Muscle layer of duodenum (tissue), 2 donors: ENCODE data around the gene MED14.
"Not testable (repeated sequence)": the region's sequence is repeated elsewhere in the genome, so short reads cannot be mapped to it uniquely, and the experiment has no call there.

Experiments
- H3K27ac ChIP-seq: one replicate; pipeline ENCODE4 v1.7.0; 2013; ENCODE audit warnings: mild to moderate bottlenecking, low read length
- H3K27me3 ChIP-seq: one replicate; pipeline ENCODE4 v1.7.0; 2013; ENCODE audit warnings: low read depth, mild to moderate bottlenecking, control low read depth, low read length
- H3K36me3 ChIP-seq, 2 donors: one replicate each; pipeline ENCODE4 v1.7.0; 2013; ENCODE audit warnings: low read length in 2 of 2, control low read depth in 1 of 2, mild to moderate bottlenecking in 1 of 2; ENCODE audit not compliant: insufficient read depth in 2 of 2, control insufficient read depth in 1 of 2
- H3K4me1 ChIP-seq, 2 donors: one replicate each; pipeline ENCODE4 v1.7.0; 2013; ENCODE audit warnings: low read length in 2 of 2, mild to moderate bottlenecking in 2 of 2, control low read depth in 1 of 2, moderate library complexity in 1 of 2; ENCODE audit not compliant: insufficient read depth in 2 of 2, control insufficient read depth in 1 of 2
- H3K4me3 ChIP-seq, 2 donors: one replicate each; pipeline ENCODE4 v1.7.0; 2013; ENCODE audit warnings: low read length in 2 of 2, low read depth in 1 of 2, mild to moderate bottlenecking in 1 of 2
- H3K9me3 ChIP-seq, 2 donors: one replicate each; pipeline ENCODE4 v1.7.0; 2013; ENCODE audit warnings: low read length in 2 of 2, control low read depth in 1 of 2, mild to moderate bottlenecking in 1 of 2; ENCODE audit not compliant: control insufficient read depth in 1 of 2
- donor health status: healthy.

The MED14 gene

GRCh38 chrX:40757058-40757457, 21.7 kb upstream of the MED14 start:
- Histone ChIP-seq H3K27me3 (no peaks in the 10 kb centered on the region), H3K4me1 (peaks cover 0 to 12% of the 10 kb centered on the region in 2 donors), H3K9me3 (no peaks in the 10 kb centered on the region), H3K4me3 (no peak overlapping the region), H3K27ac (no peak overlapping the region), H3K36me3 (no peaks in the 10 kb centered on the region)

GRCh38 chrX:40755291-40756249, 20.2 kb upstream of the MED14 start:
- Histone ChIP-seq H3K27ac (no peak overlapping the region), H3K4me1 (peaks cover 0 to 12% of the 10 kb centered on the region in 2 donors), H3K9me3 (no peaks in the 10 kb centered on the region), H3K4me3 (no peak overlapping the region), H3K36me3 (no peaks in the 10 kb centered on the region), H3K27me3 (no peaks in the 10 kb centered on the region)

GRCh38 chrX:40749681-40750494, 14.5 kb upstream of the MED14 start:
- no peak overlapping the region for H3K4me3 ChIP-seq
- H3K36me3 ChIP-seq, result no peaks in the 10 kb centered on the region
- H3K27ac ChIP-seq, result no peak overlapping the region
- no peaks in the 10 kb centered on the region for H3K9me3 ChIP-seq
- H3K27me3 ChIP-seq, result no peaks in the 10 kb centered on the region
- peaks cover 0 to under 1% of the 10 kb centered on the region in 2 donors for H3K4me1 ChIP-seq

DNA sequence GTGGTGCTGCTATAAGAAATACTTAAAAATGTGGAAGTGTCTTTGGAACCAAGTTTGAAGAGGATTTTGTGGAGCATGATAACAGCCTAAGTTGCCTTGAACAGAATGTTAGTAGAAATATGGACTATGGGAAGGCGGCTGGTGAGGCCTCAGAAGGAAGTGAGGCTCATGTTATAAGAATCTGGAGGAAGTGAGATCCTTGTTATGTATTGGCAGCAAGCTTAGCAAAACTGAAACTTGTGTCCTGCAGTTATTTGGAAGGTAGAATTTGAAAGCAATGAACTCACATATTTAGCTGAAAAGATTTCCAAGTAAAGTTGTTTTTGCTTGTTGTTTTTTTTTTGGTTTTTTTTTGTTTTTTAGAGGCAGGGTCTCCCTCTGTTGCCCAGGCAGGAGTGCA, 13.6 kb upstream of the MED14 start:
- H3K27me3 ChIP-seq, result no peaks in the 10 kb centered on the region
- H3K27ac ChIP-seq, result no peak overlapping the region
- H3K36me3 ChIP-seq, result no peaks in the 10 kb centered on the region
- no peak overlapping the region for H3K4me3 ChIP-seq
- H3K4me1 ChIP-seq, result no peaks in the 10 kb centered on the region
- H3K9me3 ChIP-seq, result no peaks in the 10 kb centered on the region

GRCh38 chrX:40746521-40746920, 11.2 kb upstream of the MED14 start:
- H3K36me3 ChIP-seq, result no peaks in the 10 kb centered on the region
- no peak overlapping the region for H3K27ac ChIP-seq
- H3K9me3 ChIP-seq, result no peaks in the 10 kb centered on the region
- no peaks in the 10 kb centered on the region for H3K4me1 ChIP-seq
- no peak overlapping the region for H3K4me3 ChIP-seq
- H3K27me3 ChIP-seq, result no peaks in the 10 kb centered on the region

GRCh38 chrX:40736170-40736505, 796 bp upstream of the MED14 start:
- Histone ChIP-seq H3K36me3 (peaks cover 0 to 6% of the 10 kb centered on the region in 2 donors), H3K27ac (peak overlapping the region; percentile 93), H3K4me3 (peak overlapping the region; percentile 61 to 64), H3K27me3 (no peaks in the 10 kb centered on the region), H3K9me3 (no peaks in the 10 kb centered on the region), H3K4me1 (peaks cover 3 to 6% of the 10 kb centered on the region in 2 donors)

DNA sequence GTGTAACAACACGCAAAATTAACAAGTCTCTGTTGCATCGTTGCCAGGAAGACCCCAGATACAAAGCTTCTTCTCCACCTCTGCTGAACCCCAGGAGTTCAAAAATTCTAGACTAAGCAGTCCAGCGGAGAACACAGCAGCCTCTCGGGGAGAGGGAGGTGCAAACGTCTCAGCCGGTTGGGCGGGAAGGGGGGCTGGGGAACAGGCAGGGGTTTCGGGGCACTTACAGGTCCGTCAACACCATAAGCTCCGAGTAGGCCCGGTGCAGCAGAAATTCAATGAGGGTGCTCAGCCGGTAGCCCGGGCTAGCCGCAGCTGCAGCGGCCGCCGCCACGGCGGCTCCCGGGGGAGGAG, 394 bp downstream of the MED14 start:
- H3K4me3 ChIP-seq, result peak overlapping the region; percentile 64 to 66
- H3K27me3 ChIP-seq, result no peaks in the 10 kb centered on the region
- peaks cover 3 to 11% of the 10 kb centered on the region in 2 donors for H3K4me1 ChIP-seq
- peak overlapping the region; percentile 45 for H3K27ac ChIP-seq
- H3K9me3 ChIP-seq, result no peaks in the 10 kb centered on the region
- peaks cover 0 to 6% of the 10 kb centered on the region in 2 donors for H3K36me3 ChIP-seq

- Histone ChIP-seq H3K36me3 (peaks cover 0 to 6% of the 10 kb centered on the region in 2 donors), H3K27ac (peak overlapping the region; percentile 39), H3K9me3 (no peaks in the 10 kb centered on the region)
Measured at GRCh38 chrX:40733706-40734105, 1.6 kb downstream of the MED14 start.

DNA sequence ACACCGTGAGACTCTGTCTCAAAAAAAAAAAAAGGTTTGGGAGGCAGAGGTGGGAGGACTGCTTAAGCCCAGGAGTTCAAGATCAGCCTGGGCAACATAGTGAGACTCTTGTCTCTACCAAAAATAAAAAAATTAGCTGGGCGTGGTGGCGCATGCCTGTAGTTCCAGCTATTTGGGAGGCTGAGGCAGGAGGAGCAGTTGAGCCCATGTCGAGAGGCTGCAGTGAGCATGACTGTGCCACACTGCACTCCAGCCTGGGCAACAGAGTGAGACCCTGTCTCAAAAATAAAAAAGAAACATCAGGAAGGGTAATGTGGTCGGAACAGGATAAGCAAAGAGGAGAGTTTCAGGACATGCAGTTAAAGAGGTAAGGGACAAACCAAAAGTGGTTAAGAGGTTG, 2.8 kb downstream of the MED14 start:
- H3K27ac ChIP-seq, H3K36me3 ChIP-seq, H3K9me3 ChIP-seq, H3K27me3 ChIP-seq, H3K4me3 ChIP-seq: not testable (repeated sequence)
- H3K4me1 ChIP-seq, result peaks cover 3 to 16% of the 10 kb centered on the region in 2 donors

More at GRCh38 chrX:40733706-40734105, 1.6 kb downstream of the MED14 start:
- H3K27me3 ChIP-seq, result no peaks in the 10 kb centered on the region
- H3K4me3 ChIP-seq, result peak overlapping the region; percentile 64 to 66
- peaks cover 3 to 16% of the 10 kb centered on the region in 2 donors for H3K4me1 ChIP-seq

GRCh38 chrX:40729598-40730584, 5.5 kb downstream of the MED14 start:
- H3K9me3 ChIP-seq, result no peaks in the 10 kb centered on the region
- no peaks in the 10 kb centered on the region for H3K27me3 ChIP-seq
- H3K4me3 ChIP-seq, result peak overlapping the region in 1 of 2 donors; percentile 28
- peak overlapping the region; percentile 21 for H3K27ac ChIP-seq
- H3K36me3 ChIP-seq, result peaks cover 0 to 5% of the 10 kb centered on the region in 2 donors
- H3K4me1 ChIP-seq, result peaks cover 3 to 16% of the 10 kb centered on the region in 2 donors
